GM18868 (cell line): ENCODE measurements around the gene PKDCC.
A peak's percentile ranks its signal among the peaks of the same experiment; 100 is the strongest.

Experiments
- ATAC-seq: cut with Tn5 transposase; IDR thresholded peaks from one replicate; pipeline ENCODE4 v1.9.1; 2021; ENCODE audit warnings: mild to moderate bottlenecking, moderate library complexity; ENCODE audit not compliant: unreplicated experiment

The PKDCC gene

GRCh38 chr2:42102591-42103450, 55.0 kb downstream of the PKDCC start:
- ATAC-seq = peak; percentile 2

GRCh38 chr2:42103829-42104228, 56.0 kb downstream of the PKDCC start:
- ATAC-seq = no peak

- no peak for ATAC-seq
Observed at GRCh38 chr2:42104621-42105020, 56.8 kb downstream of the PKDCC start.

GRCh38 chr2:42105330-42106256, 57.8 kb downstream of the PKDCC start:
- ATAC-seq = peak; percentile 43

GRCh38 chr2:42106257-42106816, 58.5 kb downstream of the PKDCC start:
- no peak for ATAC-seq

- no peak for ATAC-seq
Observed at GRCh38 chr2:42107249-42108042, 59.6 kb downstream of the PKDCC start.
